SK-N-SH treated with all-trans-retinoic acid at 6 μM for 48 hours (cell line): ENCODE data around the gene ARHGEF11.

Experiments used
- ATAC-seq: fragments of 200-7000 bp; cut with Tn5 transposase; 3 replicates; pipeline ENCODE4 v1.9.1; 2020; ENCODE audit warnings: mild to moderate bottlenecking, moderate library complexity
- ARNTL ChIP-seq: fragments of 450-650 bp; formaldehyde crosslinking; IDR thresholded peaks from 2 replicates; pipeline ENCODE4 v1.5.0; 2020; ENCODE audit warnings: low read depth, mild to moderate bottlenecking, moderate library complexity, borderline replicate concordance
- BACH2 ChIP-seq: fragments of 250-450 bp; sonication (Bioruptor Pico); IDR thresholded peaks from 2 replicates; pipeline ENCODE4 v1.9.0; 2021; ENCODE audit warnings: mild to moderate bottlenecking, borderline replicate concordance
- CREB5 ChIP-seq: fragments of 250-450 bp; sonication (Bioruptor Pico); IDR thresholded peaks from 2 replicates; pipeline ENCODE4 v1.5.1; 2020; ENCODE audit warnings: low read depth, mild to moderate bottlenecking, moderate library complexity
- CSDC2 ChIP-seq: fragments of 250-450 bp; sonication (Bioruptor Pico); IDR thresholded peaks from 2 replicates; pipeline ENCODE4 v1.5.0; 2020; ENCODE audit warnings: mild to moderate bottlenecking, moderate library complexity
- ESRRG ChIP-seq: fragments of 250-450 bp; sonication (Bioruptor Pico); IDR thresholded peaks from 2 replicates; pipeline ENCODE4 v1.6.1; 2021; ENCODE audit warnings: mild to moderate bottlenecking
- ISL1 ChIP-seq: fragments of 250-450 bp; sonication (Bioruptor Pico); IDR thresholded peaks from 2 replicates; pipeline ENCODE4 v2.1.2; 2022; ENCODE audit warnings: mild to moderate bottlenecking, moderate library complexity
- OSR1 ChIP-seq: fragments of 250-450 bp; sonication (Bioruptor Pico); IDR thresholded peaks from 2 replicates; pipeline ENCODE4 v1.8.0; 2022; ENCODE audit warnings: moderate library complexity, mild to moderate bottlenecking, inconsistent platforms
- PATZ1 ChIP-seq: fragments of 250-450 bp; sonication (Bioruptor Pico); IDR thresholded peaks from 2 replicates; pipeline ENCODE4 v1.8.0; 2020; ENCODE audit warnings: mild to moderate bottlenecking, moderate library complexity, borderline replicate concordance
- PPARA ChIP-seq: fragments of 250-450 bp; sonication (Bioruptor Pico); IDR thresholded peaks from 2 replicates; pipeline ENCODE4 v1.5.0; 2020; ENCODE audit warnings: mild to moderate bottlenecking, borderline replicate concordance
- TCF4 ChIP-seq: fragments of 250-450 bp; sonication (Bioruptor Pico); IDR thresholded peaks from 2 replicates; pipeline ENCODE4 v1.8.0; 2021; ENCODE audit warnings: mild to moderate bottlenecking, moderate library complexity, borderline replicate concordance
- TOX ChIP-seq: fragments of 250-450 bp; sonication (Bioruptor Pico); IDR thresholded peaks from 2 replicates; pipeline ENCODE4 v1.8.0; 2021; ENCODE audit warnings: mild to moderate bottlenecking, moderate library complexity, borderline replicate concordance
- ZC3H10 ChIP-seq: fragments of 250-450 bp; sonication (Bioruptor Pico); IDR thresholded peaks from 2 replicates; pipeline ENCODE4 v1.5.1; 2021; ENCODE audit warnings: mild to moderate bottlenecking, moderate library complexity
- ZFP3 ChIP-seq: fragments of 250-450 bp; sonication (Bioruptor Pico); IDR thresholded peaks from 2 replicates; pipeline ENCODE4 v1.5.0; 2020; ENCODE audit warnings: mild to moderate bottlenecking, moderate library complexity
- ZFP30 ChIP-seq: fragments of 450-650 bp; formaldehyde crosslinking; IDR thresholded peaks from 2 replicates; pipeline ENCODE4 v1.5.0; 2022; ENCODE audit warnings: mild to moderate bottlenecking, moderate library complexity
- ZNF565 ChIP-seq: fragments of 450-650 bp; formaldehyde crosslinking; conservative IDR thresholded peaks from 2 replicates; pipeline ENCODE4 v1.5.0; 2020; ENCODE audit warnings: low read depth, mild to moderate bottlenecking, moderate library complexity
- ZNF70 ChIP-seq: fragments of 450-650 bp; formaldehyde crosslinking; IDR thresholded peaks from 2 replicates; pipeline ENCODE4 v1.5.0; 2020; ENCODE audit warnings: mild to moderate bottlenecking, moderate library complexity
- ZNF8 ChIP-seq: fragments of 450-650 bp; formaldehyde crosslinking; IDR thresholded peaks from 2 replicates; pipeline ENCODE4 v1.5.0; 2020; ENCODE audit warnings: mild to moderate bottlenecking, moderate library complexity

ARHGEF11 gene

GRCh38 chr1:156922986-156923669 lies 122.4 kb downstream of the ARHGEF11 start:
- no peak for TF ChIP-seq TOX (CRISPR knock-in tag)
- TF ChIP-seq, all 23 proteins: peak for 0
- ATAC-seq: no peak

GRCh38 chr1:156921053-156921529 lies 124.5 kb downstream of the ARHGEF11 start:
- ATAC-seq: no peak
- no peak for TF ChIP-seq CREB5 (CRISPR knock-in tag)
- no peak for TF ChIP-seq ZNF565

GRCh38 chr1:156920233-156921052 lies 125.1 kb downstream of the ARHGEF11 start, which contains the start of gene LRRC71:
Gene LRRC71, plus strand, starts transcription at chr1:156920632. Its CDS starts 172 bp downstream, at chr1:156920804.
- no peak for TF ChIP-seq OSR1
- no peak for TF ChIP-seq CSDC2 (CRISPR knock-in tag)
- no peak for TF ChIP-seq ARNTL (CRISPR knock-in tag)
- no peak for TF ChIP-seq ISL1 (CRISPR knock-in tag)
- no peak for TF ChIP-seq ESRRG (CRISPR knock-in tag)
- TF ChIP-seq PPARA (CRISPR knock-in tag): no peak
- no peak for TF ChIP-seq TOX (CRISPR knock-in tag)
- no peak for TF ChIP-seq ZNF8 (CRISPR knock-in tag)
- no peak for TF ChIP-seq CREB5 (CRISPR knock-in tag)
- TF ChIP-seq ZC3H10 (CRISPR knock-in tag): no peak
- TF ChIP-seq ZFP3 (CRISPR knock-in tag): no peak
- TF ChIP-seq TCF4 (CRISPR knock-in tag): no peak
- TF ChIP-seq PATZ1 (CRISPR knock-in tag): no peak
- no peak for TF ChIP-seq ZFP30 (CRISPR knock-in tag)
- peak; percentile 78 for ATAC-seq

- no peak for TF ChIP-seq CSDC2 (CRISPR knock-in tag)
- TF ChIP-seq OSR1: no peak
- no peak for TF ChIP-seq PPARA (CRISPR knock-in tag)
- TF ChIP-seq ISL1 (CRISPR knock-in tag): no peak
- TF ChIP-seq ZFP3 (CRISPR knock-in tag): no peak
- no peak for TF ChIP-seq BACH2 (CRISPR knock-in tag)
- peak; percentile 27 for ATAC-seq
Observed at GRCh38 chr1:156914440-156914856, 131.1 kb downstream of the ARHGEF11 start.

GRCh38 chr1:156913809-156914387 lies 131.6 kb downstream of the ARHGEF11 start:
- no peak for TF ChIP-seq ZNF70 (CRISPR knock-in tag)
- no peak for TF ChIP-seq ZFP3 (CRISPR knock-in tag)
- ATAC-seq: peak; percentile 3
